ENCODE measurements around the gene LCOR. TPM values are rescaled to one million over a fixed set of nuclear protein-coding genes. Genes with fewer than 3 reads are reported as not detected.

LCOR gene
- total and polyA plus RNA-seq, 2 experiments from 2014 or later, result 26.1 to 48.7 TPM

DNA sequence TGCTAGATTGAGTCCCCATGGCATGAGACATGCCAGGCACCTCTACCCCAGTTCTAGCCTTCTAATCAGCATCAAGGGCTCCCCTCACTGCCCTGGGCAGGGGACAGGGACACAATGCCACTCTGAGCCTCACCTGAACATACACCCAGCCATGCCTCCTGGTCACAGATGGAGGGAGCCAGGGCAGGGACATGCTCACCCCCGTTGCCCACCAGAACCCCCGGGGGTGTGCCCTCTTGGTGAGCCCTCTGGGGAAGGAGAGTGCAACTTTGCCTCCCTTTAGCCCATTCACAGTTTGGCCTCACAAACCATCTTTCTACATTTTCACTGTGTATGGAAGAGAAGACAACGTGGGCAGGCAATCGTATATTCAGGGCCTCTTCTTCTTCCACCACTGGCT lies 167.2 kb downstream of the LCOR start:
- Histone ChIP-seq H2AFZ (no peak overlapping the region), H3K9me2 (replicated peaks; ENCODE audit: insufficient read depth) (no peaks in the 10 kb centered on the region), H4K20me1 (ENCODE audit: insufficient read depth, poor library complexity, severe bottlenecking) (no peaks in the 10 kb centered on the region), H3K27me3 (no peaks in the 10 kb centered on the region), H3K36me3 (replicated peaks; ENCODE audit: insufficient read depth, low read depth) (no peaks in the 10 kb centered on the region), H3K27ac (no peak overlapping the region), H3K79me2 (no peaks in the 10 kb centered on the region), H3K4me2 (no peak overlapping the region), H3K9me3 (ENCODE audit: low read depth) (no peaks in the 10 kb centered on the region), H3K4me1 (ENCODE audit: insufficient read depth) (peaks cover 3% of the 10 kb centered on the region), H3K4me3 (no peak overlapping the region)
- TF ChIP-seq EZH2 (IDR thresholded peaks at IDR 0.05; ENCODE audit: borderline replicate concordance) (no peak), EZH2phosphoT487 (IDR thresholded peaks at IDR 0.05; ENCODE audit: low read depth, severe bottlenecking, unreplicated experiment) (no peak)
- TF ChIP-seq, protein P1, sequence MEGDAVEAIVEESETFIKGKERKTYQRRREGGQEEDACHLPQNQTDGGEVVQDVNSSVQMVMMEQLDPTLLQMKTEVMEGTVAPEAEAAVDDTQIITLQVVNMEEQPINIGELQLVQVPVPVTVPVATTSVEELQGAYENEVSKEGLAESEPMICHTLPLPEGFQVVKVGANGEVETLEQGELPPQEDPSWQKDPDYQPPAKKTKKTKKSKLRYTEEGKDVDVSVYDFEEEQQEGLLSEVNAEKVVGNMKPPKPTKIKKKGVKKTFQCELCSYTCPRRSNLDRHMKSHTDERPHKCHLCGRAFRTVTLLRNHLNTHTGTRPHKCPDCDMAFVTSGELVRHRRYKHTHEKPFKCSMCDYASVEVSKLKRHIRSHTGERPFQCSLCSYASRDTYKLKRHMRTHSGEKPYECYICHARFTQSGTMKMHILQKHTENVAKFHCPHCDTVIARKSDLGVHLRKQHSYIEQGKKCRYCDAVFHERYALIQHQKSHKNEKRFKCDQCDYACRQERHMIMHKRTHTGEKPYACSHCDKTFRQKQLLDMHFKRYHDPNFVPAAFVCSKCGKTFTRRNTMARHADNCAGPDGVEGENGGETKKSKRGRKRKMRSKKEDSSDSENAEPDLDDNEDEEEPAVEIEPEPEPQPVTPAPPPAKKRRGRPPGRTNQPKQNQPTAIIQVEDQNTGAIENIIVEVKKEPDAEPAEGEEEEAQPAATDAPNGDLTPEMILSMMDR (IDR thresholded peaks at IDR 0.05; ENCODE audit: poor library complexity), result no peak
- no peak for DNase-seq (ENCODE audit: low spot score)
- WGBS (ENCODE audit: low lambda C conversion rate, missing lambda C conversion rate), result 95% methylated on average over 4 of the region's 4 CpGs

DNA sequence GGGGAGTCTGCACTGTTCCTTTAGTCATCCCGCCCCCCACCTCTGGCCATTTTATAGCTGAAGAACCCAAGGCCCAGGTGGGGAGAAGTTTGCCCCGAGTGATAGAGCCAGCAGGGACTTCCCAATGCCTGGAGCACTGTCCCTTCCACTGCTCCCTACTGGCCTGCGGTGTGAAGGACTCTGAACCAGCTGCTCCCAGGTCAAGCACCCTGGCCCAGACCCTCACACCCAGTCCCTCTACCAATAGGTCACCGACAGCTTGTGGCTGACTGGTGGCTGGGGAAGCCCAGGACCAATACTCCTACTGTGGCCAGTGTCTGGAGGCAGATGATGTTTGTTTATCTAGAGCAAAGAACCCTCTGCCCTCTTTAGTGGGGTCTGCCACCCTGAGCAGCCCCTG lies 167.9 kb downstream of the LCOR start:
- no peak overlapping the region for H3K27ac ChIP-seq
- H3K36me3 ChIP-seq (replicated peaks; ENCODE audit: insufficient read depth, low read depth), result no peaks in the 10 kb centered on the region
- DNase-seq (ENCODE audit: low spot score), result no peak
- H3K9me3 ChIP-seq (ENCODE audit: low read depth), result no peaks in the 10 kb centered on the region
- H3K4me1 ChIP-seq (ENCODE audit: insufficient read depth), result peaks cover 3% of the 10 kb centered on the region
- no peaks in the 10 kb centered on the region for H3K79me2 ChIP-seq
- H4K20me1 ChIP-seq (ENCODE audit: insufficient read depth, poor library complexity, severe bottlenecking), result no peaks in the 10 kb centered on the region
- 94% methylated on average over 4 of the region's 4 CpGs for WGBS (ENCODE audit: low lambda C conversion rate, missing lambda C conversion rate)
- H3K9me2 ChIP-seq (replicated peaks; ENCODE audit: insufficient read depth), result no peaks in the 10 kb centered on the region
- H3K4me2 ChIP-seq, result no peak overlapping the region
- TF ChIP-seq EZH2 (IDR thresholded peaks at IDR 0.05; ENCODE audit: borderline replicate concordance), result no peak
- TF ChIP-seq EZH2phosphoT487 (IDR thresholded peaks at IDR 0.05; ENCODE audit: low read depth, severe bottlenecking, unreplicated experiment), result no peak
- TF ChIP-seq, protein P1 (IDR thresholded peaks at IDR 0.05; ENCODE audit: poor library complexity), result no peak
- H3K27me3 ChIP-seq, result no peaks in the 10 kb centered on the region
- H3K4me3 ChIP-seq, result no peak overlapping the region
- H2AFZ ChIP-seq, result no peak overlapping the region

DNA sequence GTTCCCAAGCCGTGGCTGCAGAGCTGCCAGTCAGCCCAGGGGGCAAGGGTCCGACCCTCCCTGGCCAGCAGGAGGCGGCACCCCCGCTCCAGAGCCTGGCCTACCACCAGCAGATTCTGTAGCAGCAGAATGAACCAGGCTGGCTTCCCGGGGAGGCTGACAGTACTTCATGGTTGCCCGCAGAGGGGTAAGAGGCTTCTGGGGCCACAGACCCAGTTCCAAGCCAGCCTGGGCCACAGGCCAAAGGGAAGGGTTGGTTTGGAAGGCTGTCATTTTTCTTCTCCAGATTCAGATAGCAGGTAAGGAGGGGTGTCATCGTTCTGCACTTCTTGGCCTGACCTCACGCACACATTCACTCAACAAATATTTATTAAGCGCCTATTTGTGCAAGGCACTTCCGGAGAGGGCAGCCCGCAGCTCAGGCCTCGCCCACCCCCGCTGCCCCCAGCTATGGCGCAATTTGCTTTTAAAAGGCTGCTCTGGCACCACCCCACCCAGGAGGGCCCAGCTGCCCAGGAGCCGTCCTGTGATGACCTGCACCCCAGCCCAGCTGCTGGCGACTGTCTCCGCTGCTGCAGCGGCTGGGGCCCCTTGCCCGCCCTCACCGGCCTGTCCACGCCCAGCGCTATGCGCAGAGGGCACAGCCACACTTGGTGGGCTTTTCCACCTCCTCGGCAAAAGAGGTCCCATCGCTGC lies 168.5 kb downstream of the LCOR start:
- H3K27ac ChIP-seq, result no peak overlapping the region
- H3K27me3 ChIP-seq, result no peaks in the 10 kb centered on the region
- no peaks in the 10 kb centered on the region for H4K20me1 ChIP-seq (ENCODE audit: insufficient read depth, poor library complexity, severe bottlenecking)
- H3K79me2 ChIP-seq, result no peaks in the 10 kb centered on the region
- 87% methylated on average over 25 of the region's 25 CpGs for WGBS (ENCODE audit: low lambda C conversion rate, missing lambda C conversion rate)
- no peaks in the 10 kb centered on the region for H3K9me2 ChIP-seq (replicated peaks; ENCODE audit: insufficient read depth)
- no peak for TF ChIP-seq EZH2phosphoT487 (IDR thresholded peaks at IDR 0.05; ENCODE audit: low read depth, severe bottlenecking, unreplicated experiment)
- TF ChIP-seq EZH2 (IDR thresholded peaks at IDR 0.05; ENCODE audit: borderline replicate concordance), result no peak
- TF ChIP-seq, protein P1 (IDR thresholded peaks at IDR 0.05; ENCODE audit: poor library complexity), result no peak
- H2AFZ ChIP-seq, result no peak overlapping the region
- H3K4me1 ChIP-seq (ENCODE audit: insufficient read depth), result no peaks in the 10 kb centered on the region
- H3K9me3 ChIP-seq (ENCODE audit: low read depth), result no peaks in the 10 kb centered on the region
- H3K36me3 ChIP-seq (replicated peaks; ENCODE audit: insufficient read depth, low read depth), result no peaks in the 10 kb centered on the region
- peak; percentile 38 for DNase-seq (ENCODE audit: low spot score)
- no peak overlapping the region for H3K4me3 ChIP-seq
- no peak overlapping the region for H3K4me2 ChIP-seq
